AG04449 (cell line): ENCODE results near the gene MLXIP.

Experiments
- CTCF ChIA-PET: fragments of 350-600 bp; formaldehyde crosslinking; extraction: SDS; loops from one replicate; lab custom pipeline; 2021; ENCODE audit warnings: antibody characterized with exemption; lab: Yijun Ruan, JAX
- POLR2A ChIA-PET: fragments of 400-600, 350-600 bp; formaldehyde crosslinking; extraction: SDS; loops from one replicate; lab custom pipeline; 2020; ENCODE audit warnings: antibody characterized with exemption, inconsistent platforms; lab: Yijun Ruan, JAX
- DNase-seq: peaks from one replicate; pipeline ENCODE4 v3.0.0-alpha.2; 2010; ENCODE audit warnings: low read depth, low spot score
- H3K4me3 ChIP-seq: 2 replicates; pipeline ENCODE4 v1.5.1; 2011; ENCODE audit warnings: low read depth, mild to moderate bottlenecking, control low read depth, low read length
- TF ChIP-seq, protein P1 (sequence below): IDR thresholded peaks from one replicate; pipeline ENCODE4 v1.5.1; 2011; ENCODE audit warnings: mild to moderate bottlenecking, moderate library complexity, low read length, control low read depth, inconsistent platforms; ENCODE audit not compliant: insufficient read depth; ENCODE audit errors: missing control alignments

Gene MLXIP

DNA sequence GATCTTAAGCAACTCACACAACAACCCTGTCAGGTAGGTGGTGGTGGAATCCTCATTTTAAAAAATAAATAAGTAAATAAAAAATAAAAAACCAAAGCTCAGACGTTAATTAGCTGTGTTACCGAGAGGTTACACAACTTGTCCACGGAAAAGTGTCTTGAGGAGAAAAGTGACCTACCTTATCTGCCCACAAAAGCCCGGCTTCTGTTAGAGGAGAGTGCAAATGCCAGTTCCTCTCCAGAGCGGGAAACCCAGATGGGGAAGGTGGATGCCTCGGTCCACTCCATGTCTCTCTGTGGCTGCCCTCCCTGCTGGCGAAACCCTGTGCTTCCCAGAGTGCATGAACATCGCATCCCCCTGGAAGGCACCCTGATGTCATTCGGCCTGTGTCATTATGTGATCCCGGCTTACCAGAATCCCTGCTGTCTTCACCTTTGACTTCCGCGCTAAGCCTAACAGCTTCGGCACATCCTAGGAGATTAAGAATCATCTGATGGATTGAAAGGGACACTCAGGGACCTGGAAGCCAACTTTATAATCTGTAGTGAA, 6.4 kb downstream of the MLXIP start:
- no peak for DNase-seq
- CTCF ChIA-PET, result interaction anchor here (0.7 to 4.6 kb wide), 4 partner anchors 10 to 53 kb away, joined by 3 to 24 read pairs (median 4); no protein-coding TSS in a partner anchor
- no peak overlapping the region for H3K4me3 ChIP-seq
- TF ChIP-seq, protein P1, sequence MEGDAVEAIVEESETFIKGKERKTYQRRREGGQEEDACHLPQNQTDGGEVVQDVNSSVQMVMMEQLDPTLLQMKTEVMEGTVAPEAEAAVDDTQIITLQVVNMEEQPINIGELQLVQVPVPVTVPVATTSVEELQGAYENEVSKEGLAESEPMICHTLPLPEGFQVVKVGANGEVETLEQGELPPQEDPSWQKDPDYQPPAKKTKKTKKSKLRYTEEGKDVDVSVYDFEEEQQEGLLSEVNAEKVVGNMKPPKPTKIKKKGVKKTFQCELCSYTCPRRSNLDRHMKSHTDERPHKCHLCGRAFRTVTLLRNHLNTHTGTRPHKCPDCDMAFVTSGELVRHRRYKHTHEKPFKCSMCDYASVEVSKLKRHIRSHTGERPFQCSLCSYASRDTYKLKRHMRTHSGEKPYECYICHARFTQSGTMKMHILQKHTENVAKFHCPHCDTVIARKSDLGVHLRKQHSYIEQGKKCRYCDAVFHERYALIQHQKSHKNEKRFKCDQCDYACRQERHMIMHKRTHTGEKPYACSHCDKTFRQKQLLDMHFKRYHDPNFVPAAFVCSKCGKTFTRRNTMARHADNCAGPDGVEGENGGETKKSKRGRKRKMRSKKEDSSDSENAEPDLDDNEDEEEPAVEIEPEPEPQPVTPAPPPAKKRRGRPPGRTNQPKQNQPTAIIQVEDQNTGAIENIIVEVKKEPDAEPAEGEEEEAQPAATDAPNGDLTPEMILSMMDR, result no peak
- POLR2A ChIA-PET, result no interaction called here

DNA sequence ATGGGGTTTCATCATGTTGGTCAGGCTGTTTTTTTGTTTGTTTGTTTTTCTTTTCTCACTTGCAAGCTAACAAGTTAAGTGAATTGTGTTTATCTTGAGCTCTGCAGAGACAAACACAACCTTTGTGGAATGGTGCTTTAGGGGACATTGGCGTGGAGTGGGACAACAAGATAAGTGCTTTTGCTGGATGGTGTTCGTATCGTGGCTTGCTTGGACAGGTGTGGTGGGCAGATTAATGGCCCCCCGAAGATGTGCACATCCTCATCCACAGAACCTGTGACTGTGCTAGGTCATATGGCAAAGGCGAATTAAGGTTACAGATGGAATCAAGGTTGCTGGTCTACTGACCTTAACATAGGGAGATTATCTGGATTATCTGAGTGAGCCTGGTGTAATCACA, 7.0 kb downstream of the MLXIP start:
- CTCF ChIA-PET, result interaction anchor here (0.7 to 4.6 kb wide), 5 partner anchors 7 to 53 kb away, joined by 3 to 24 read pairs (median 3); partner anchors contain the start of gene MLXIP
- TF ChIP-seq, protein P1, result no peak
- DNase-seq, result no peak
- H3K4me3 ChIP-seq, result no peak overlapping the region
- POLR2A ChIA-PET, result no interaction called here

DNA sequence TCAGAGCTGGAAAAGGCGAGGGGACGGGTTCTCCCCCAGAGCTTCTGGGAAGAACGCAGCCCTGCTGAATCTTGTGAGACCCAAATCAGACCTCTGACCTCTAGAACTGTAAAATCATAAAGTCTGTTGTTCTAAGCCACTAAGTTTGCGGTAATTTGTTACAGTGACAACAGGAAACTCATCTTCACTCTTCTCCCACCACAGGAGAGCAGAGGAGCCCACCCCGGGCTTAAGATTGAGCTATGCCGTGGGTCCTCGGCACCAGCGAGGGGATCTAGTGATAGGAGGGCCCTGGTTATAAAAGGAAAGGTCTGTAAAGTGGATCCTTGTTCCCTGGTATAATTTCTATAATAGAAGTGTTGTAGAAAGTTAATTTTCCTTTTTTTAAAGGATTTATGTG, 7.6 kb downstream of the MLXIP start:
- CTCF ChIA-PET, result interaction anchor here (0.8 to 4.6 kb wide), 3 partner anchors 8 to 40 kb away, joined by 3 to 24 read pairs (median 3); partner anchors contain the start of gene MLXIP
- DNase-seq, result no peak
- H3K4me3 ChIP-seq, result no peak overlapping the region
- TF ChIP-seq, protein P1, result no peak
- POLR2A ChIA-PET, result interaction anchor here (0.7 kb wide), 1 partner anchor 11 kb away, joined by 3 read pairs; no protein-coding TSS in a partner anchor

DNA sequence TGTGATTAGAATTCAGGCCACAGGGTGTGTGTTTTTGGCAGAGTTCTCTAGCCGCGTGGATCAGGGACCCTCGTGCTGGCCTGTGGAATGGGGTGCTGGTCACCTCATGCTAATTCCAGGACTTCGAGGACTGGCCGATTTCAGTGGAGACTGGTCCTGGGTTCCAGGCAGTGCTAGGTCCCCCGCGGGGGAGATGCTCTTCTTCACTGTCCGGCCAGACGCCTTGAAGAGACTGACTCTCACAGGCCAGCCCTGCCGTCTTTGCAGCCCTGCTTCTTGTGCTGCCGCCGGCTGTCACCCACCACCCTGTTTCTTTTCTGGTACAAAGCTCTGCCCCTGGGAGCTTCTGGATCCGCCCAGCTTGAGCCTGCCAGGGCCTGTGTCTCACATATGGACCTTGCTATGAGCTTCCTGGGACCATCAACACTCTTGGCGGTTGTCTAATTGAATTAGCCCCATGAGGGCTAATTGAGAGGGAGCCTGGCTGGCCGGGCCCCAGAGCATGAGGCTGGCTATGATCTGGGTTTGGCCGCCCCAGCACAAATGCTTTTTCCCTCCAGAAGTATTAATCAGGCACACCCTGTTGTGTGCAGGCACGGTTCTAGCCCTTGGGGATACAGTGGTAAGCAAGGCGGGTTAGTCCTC, 8.2 kb downstream of the MLXIP start:
- POLR2A ChIA-PET, result interaction anchor here (0.7 kb wide), 1 partner anchor 11 kb away, joined by 3 read pairs; no protein-coding TSS in a partner anchor

DNA sequence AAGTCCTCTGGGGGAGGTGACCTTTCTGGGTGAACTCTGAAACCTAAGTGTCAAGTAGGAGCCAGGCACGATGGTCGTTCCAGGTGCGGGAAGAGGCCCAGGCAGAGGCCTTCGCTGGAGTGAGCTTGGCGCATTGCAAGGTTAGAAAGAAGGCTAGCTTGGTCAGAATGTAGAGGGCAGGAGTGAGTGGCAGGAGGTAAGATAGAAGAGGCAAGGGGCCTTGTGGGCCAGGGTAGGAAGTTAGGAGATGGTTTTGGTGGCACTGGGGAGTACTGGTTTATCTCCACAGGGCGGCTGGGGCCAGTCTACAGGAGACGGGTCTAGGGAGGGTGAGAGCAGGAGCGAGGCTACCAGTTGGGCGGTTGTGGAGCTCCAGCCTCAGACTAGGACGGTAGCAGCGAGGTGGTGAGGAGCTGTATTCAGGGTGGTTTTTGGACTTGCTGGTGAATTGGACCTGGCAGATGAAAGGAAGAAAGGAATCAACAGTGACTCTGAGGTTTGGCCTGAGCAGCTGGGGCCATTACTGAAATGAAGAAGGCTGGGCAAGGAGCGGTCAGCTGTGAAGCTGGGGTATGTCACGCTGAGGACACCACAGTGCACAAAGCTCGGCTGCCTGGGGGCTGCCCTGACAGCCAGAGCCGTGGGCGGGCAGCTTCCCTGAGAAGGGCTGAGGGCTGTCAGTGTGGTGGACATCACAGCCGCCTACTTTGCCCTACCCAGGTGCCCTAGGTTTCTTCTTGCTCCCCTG, 9.0 kb downstream of the MLXIP start:
- POLR2A ChIA-PET, result interaction anchor here (3.1 kb wide), 1 partner anchor 8 kb away, joined by 25 read pairs; the partner anchor contains the start of gene MLXIP
- CTCF ChIA-PET, result interaction anchor here (1.0 to 4.6 kb wide), 5 partner anchors 9 to 43 kb away, joined by 3 to 24 read pairs (median 4); no protein-coding TSS in a partner anchor
- H3K4me3 ChIP-seq, result no peak overlapping the region

More for the DNA sequence above, 8.2 kb downstream of the MLXIP start:
- DNase-seq, result no peak
- CTCF ChIA-PET, result interaction anchor here (0.8 to 4.6 kb wide), 3 partner anchors 9 to 39 kb away, joined by 3 to 24 read pairs (median 3); partner anchors contain the start of gene MLXIP
- H3K4me3 ChIP-seq, result no peak overlapping the region
- TF ChIP-seq, protein P1, result no peak

More for the DNA sequence above, 9.0 kb downstream of the MLXIP start:
- TF ChIP-seq, protein P1, result no peak
- DNase-seq, result no peak
